GM12891 (cell line): ENCODE measurements around the gene ZNF296.

ENCODE experiments used
- PAX5 ChIP-seq: IDR thresholded peaks from 2 replicates; pipeline ENCODE4 v1.6.1; 2011; ENCODE audit warnings: low read length, moderate library complexity, mild to moderate bottlenecking; ENCODE audit not compliant: insufficient read depth, severe bottlenecking
- POLR2A ChIP-seq: IDR thresholded peaks from 2 replicates; pipeline ENCODE4 v1.6.1; 2011; ENCODE audit warnings: low read depth, low read length, control low read depth
- POLR2AphosphoS5 ChIP-seq: IDR thresholded peaks from 2 replicates; pipeline ENCODE4 v1.6.1; 2011; ENCODE audit warnings: low read depth, low read length, control low read depth
- POU2F2 ChIP-seq: IDR thresholded peaks from 2 replicates; pipeline ENCODE4 v1.6.1; 2011; ENCODE audit warnings: low read depth, mild to moderate bottlenecking, control low read depth, low read length, moderate library complexity
- SPI1 ChIP-seq: IDR thresholded peaks from 2 replicates; pipeline ENCODE4 v1.6.1; 2011; ENCODE audit warnings: low read depth, low read length, control low read depth
- TAF1 ChIP-seq: IDR thresholded peaks from 2 replicates; pipeline ENCODE4 v1.6.1; 2011; ENCODE audit warnings: low read depth, low read length, control low read depth

GRCh38 chr19:45021971-45022370 is 54.3 kb downstream of the ZNF296 start:
- TF ChIP-seq POLR2A (no peak; the same call in 1 of the 2 replicates), POLR2AphosphoS5 (no peak), TAF1 (no peak), SPI1 (no peak), POU2F2 (no peak), PAX5 (no peak)
